Right ventricle myocardium inferior (tissue), 1 donor: ENCODE measurements around the gene CHRNA7. TPM values are rescaled to one million over a fixed set of nuclear protein-coding genes. Genes with fewer than 3 reads are reported as not detected.
"Not testable (repeated sequence)": the region's sequence is repeated elsewhere in the genome, so short reads cannot be mapped to it uniquely, and the experiment has no call there.

Experiments used
- ATAC-seq: fragments of 200-7000 bp; cut with Tn5 transposase; one replicate; pipeline ENCODE4 v1.9.1; 2020; ENCODE audit warnings: mild to moderate bottlenecking, moderate library complexity
- DNase-seq: peaks from one replicate; pipeline ENCODE4 v3.0.0; 2021; ENCODE audit errors: missing footprints
- intact Hi-C: fragments of 100-400 bp; cut with DNase I; formaldehyde crosslinking; loops from one replicate; pipeline ENCODE4 v1.11.0; 2022
- total RNA-seq: library from RNA; stranded (reverse); fragmentation: NEBNext Ultra II Directional; extraction: Animal tissue kit (Norgen Biotek cat#: 25700); gene quantifications from one replicate; pipeline ENCODE4 v1.2.1, GENCODE V29; 2021
- donor health status: DM: no; HTN: yes; CAD: no; lungs with severe emphysema.

The CHRNA7 gene
- total RNA-seq, 1 donor from 2014 or later, result 1.2 TPM

DNA sequence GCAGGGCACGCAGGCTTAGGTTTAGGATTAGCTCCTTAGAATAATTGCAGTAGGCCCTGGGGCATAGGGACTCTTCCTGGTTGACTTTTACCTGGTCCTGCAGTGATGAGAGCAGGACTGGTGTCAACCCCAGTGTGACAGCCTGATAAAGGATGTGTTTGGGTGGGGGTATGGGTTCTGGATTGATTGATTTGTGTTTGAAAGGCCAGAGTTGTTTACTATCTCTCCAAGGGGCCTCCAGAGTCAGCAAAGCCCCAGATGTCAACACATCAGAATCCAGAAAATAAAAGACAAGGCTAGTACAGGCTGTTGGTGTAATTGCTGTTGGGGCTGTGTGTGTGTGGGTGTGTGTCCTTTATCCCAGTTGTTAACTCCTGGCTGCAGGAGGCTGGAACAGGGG is 122.3 kb downstream of the CHRNA7 start:
- DNase-seq (peak; percentile 30), ATAC-seq (no peak)
- intact Hi-C loops, result no loop called here

DNA sequence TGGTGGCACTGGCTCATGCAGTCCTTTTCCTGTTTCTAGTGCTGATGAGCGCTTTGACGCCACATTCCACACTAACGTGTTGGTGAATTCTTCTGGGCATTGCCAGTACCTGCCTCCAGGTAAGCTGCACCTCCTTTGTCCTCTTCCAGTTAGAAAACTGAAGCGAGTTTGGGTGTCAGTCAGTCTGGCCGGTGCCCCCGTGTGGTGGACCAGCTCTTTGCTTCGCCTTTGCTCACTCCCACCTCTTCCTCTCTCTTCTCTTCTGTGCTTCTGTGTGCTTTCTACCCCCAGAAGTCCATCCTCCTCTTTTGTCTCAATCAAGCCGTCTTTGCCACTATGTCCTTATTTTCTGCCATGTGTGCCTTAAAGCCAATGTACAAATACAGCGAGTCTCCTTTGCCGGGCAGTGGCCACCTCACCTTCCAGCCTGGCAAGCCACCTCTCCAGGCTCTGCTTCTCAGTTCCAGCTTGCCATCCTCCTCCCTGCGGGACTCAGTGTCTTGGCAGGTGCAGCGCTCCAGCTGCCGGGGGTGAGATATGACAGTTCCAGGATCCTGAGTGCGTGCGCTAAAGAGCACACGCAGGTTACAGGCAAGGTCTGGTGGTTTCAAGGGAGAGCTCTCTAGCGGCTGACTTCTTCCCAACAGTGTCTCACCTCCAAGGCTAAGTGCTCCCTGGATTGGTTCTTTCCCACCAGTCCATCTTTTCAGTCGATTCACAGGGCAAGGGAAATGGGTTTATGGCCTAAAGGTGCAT is 123.7 kb downstream of the CHRNA7 start:
- ATAC-seq, intact Hi-C loops, DNase-seq: not testable (repeated sequence)

DNA sequence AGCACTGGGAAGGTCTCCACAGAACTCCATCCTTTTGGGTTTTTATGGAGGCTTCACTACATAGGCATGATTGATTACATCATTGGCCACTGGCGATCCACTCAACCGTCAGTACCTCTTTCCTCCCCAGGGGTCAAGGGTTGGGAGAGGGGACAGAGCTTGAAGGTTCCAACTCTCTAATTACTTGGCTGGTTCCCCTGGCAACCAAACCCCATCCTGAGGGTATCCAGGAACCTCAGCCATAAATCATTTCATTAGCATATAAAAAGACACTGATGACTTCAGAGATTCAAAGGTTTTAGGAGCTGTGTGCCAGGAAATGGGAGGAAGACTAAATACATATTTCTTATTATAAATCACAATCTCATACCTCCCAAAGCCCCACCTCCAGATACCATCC is 131.8 kb downstream of the CHRNA7 start:
- ATAC-seq, intact Hi-C loops, DNase-seq: not testable (repeated sequence)

DNA sequence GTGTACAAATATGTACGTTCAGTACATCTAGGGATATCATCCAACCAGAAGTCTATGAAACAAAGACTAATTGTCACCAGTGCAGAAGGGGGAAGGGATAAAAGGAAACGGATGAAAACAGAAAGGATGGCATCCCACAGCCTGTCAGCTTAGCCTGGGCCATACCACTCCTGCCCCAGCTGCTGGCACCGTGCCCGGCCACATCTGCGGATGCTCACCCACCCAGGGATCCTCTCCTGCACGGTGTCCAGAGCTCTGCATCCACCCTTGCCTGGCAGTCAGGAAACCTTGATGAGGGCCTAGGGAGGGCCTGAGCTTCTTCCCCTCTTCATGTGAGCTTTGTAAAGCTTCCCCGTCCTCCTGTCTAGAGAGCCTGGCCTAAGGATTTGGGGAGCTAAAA is 133.8 kb downstream of the CHRNA7 start:
- ATAC-seq, intact Hi-C loops, DNase-seq: not testable (repeated sequence)

DNA sequence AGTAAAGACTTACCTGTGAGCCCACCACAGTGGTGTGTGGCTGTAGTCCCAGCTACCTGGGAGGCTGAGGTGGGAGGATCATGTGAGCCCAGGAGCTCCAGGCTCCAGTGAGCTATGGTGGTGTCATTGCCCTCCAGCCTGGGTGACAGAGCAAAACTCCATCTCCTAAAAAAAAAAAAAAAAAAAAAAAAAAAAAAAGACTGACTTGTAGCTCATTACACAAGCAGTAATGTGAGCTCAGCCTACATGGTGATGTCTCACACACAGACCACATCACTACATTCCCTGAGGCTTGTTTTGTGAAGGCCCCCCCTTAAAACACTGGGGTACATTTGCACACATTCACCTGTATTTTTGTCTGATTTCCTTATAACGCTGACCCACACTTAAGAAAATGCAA is 134.4 kb downstream of the CHRNA7 start:
- DNase-seq, intact Hi-C loops, ATAC-seq: not testable (repeated sequence)

DNA sequence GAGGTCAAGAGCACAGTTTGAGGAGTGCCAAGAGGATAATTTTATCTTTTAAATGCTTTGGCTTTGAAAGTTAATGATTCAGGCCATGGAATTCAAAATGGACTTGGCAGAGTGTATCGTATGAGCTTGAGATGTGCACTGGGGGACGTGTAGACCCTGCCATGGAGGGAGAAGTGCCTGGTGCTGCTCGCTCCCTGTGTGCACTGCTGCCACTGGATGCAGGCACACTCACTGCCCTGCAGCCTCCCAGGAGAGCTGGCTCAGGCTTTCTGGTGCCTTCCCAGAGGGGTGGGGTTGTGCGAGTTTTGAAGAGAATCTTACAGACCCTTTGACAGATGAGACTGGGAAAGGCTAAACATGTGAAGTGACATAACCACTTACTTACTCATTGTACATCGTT is 135.5 kb downstream of the CHRNA7 start:
- peak; percentile 48 for ATAC-seq
- DNase-seq, result peak; percentile 17
- intact Hi-C loops, result not testable (repeated sequence)

DNA sequence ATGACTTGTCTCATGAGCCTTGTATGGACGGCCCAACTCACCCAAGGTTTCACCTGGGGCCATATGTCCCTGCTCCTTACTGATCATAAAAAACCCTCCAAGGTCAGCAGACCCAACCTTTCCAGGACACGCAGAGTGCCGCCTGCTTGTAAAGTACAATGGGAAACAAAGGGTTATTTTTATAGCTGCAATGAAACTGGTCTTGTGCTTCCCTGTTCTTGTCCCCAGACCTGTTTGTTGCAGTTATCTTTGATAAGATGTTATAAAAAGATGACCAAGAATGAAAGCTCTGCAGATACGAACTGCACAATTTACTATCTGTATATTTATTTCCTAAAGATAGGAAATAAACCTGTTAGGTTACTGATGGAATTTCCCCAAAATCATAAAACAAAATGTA is 136.0 kb downstream of the CHRNA7 start:
- DNase-seq, ATAC-seq, intact Hi-C loops: not testable (repeated sequence)

DNA sequence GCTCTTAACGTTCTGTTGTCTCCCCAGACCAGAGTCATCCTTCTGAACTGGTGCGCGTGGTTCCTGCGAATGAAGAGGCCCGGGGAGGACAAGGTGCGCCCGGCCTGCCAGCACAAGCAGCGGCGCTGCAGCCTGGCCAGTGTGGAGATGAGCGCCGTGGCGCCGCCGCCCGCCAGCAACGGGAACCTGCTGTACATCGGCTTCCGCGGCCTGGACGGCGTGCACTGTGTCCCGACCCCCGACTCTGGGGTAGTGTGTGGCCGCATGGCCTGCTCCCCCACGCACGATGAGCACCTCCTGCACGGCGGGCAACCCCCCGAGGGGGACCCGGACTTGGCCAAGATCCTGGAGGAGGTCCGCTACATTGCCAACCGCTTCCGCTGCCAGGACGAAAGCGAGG is 137.6 kb downstream of the CHRNA7 start:
- intact Hi-C loops, ATAC-seq: not testable (repeated sequence)
- peak; percentile 15 for DNase-seq

DNA sequence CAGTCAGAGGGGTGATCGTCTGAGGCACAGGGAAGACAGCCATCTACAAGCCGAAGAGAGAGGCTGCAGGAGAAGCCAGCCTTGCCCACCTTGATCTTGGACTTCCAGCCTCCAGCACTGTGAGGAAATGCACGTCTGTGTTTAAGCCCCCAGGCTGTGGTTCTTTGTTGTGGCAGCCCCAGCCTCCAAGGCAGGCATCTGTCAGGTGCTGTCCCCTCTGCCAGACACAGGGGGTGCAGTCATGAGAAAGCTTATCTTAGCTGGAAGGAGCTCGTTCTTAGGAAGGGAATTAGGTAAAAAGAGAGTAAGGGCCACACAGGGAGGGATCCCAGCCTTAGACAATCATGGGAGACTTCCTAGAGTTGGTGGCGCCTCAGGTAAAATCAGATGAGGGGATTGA is 150.3 kb downstream of the CHRNA7 start:
- ATAC-seq, DNase-seq, intact Hi-C loops: not testable (repeated sequence)

DNA sequence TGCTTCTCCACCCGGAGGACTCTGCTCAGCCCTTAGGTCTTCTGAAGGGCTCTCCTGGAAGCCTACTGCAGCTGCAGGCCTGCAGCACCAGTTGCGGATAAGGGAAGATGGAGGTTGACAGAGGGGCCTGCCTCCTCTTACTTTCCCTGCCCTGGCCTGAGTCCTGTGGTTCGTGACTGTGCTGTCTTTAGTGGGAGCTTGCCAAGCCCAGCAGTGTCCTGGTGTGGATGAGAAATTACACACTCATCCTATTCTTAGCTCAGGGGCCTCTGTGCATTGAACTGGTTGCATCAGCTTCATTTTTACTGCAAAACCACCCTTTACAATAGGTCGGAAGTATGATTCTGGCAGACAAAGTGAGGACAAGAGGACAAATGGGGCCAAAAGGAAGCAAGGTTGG is 163.5 kb downstream of the CHRNA7 start:
- ATAC-seq, result peak; percentile 46

DNA sequence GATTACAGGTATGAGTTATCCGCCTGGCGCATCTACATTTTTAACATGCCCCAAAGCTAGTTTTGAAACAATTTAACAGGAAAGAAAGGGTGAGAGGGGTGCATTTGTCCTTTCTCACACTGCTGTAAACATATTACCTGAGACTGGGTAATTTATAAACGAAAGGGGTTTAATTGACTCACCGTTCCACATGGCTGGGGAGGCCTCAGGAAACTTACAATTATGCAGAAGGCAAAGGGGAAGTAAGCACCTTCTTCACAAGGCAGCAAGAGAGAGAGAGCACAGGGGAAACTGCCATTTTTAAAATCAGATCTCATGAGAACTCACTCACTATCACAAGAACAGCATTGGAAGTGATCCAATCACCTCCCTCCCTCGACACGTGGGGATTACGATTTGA is 165.9 kb downstream of the CHRNA7 start:
- ATAC-seq, DNase-seq, intact Hi-C loops: not testable (repeated sequence)

More for the DNA sequence above, 163.5 kb downstream of the CHRNA7 start:
- intact Hi-C loops, DNase-seq: not testable (repeated sequence)

DNA sequence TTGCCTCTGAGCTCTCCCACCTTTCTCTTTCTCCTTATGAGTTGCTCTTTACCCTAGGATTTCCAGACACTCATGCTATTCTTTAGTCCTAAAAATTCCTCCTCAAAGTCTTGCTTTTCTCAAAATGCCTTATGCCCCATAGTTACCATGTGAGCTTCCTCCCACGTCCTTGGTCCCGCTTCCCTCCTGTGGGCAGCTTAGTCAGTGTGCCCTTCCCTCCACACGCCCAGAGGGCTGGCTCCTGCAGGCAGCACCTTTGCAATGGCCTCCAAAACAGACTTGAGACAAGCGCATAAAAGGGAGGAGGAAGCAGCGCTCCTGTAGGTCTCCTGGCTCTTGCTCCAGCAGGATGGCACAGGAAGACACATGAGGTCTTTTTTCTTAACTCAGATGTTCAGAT is 168.6 kb downstream of the CHRNA7 start:
- intact Hi-C loops, ATAC-seq, DNase-seq: not testable (repeated sequence)

DNA sequence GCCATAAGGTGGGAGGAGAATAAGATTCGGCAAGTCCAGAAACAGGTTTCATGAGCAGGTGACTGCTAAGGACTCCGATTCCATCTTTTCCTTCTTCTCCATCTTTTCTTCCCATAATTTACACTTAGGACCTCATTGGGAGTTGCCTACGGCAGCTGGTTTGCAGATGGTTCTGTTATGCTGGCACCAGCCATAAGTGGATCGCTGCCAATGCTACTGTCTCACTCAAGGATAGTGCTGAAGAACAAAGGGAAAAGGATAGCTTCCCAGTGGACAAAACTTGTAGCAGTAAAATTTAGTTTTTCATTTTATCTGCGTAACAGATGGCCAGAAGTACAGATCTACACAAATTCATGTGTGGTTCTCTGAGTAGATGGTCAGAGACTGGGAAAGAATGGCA is 178.8 kb downstream of the CHRNA7 start:
- ATAC-seq, DNase-seq: not testable (repeated sequence)

DNA sequence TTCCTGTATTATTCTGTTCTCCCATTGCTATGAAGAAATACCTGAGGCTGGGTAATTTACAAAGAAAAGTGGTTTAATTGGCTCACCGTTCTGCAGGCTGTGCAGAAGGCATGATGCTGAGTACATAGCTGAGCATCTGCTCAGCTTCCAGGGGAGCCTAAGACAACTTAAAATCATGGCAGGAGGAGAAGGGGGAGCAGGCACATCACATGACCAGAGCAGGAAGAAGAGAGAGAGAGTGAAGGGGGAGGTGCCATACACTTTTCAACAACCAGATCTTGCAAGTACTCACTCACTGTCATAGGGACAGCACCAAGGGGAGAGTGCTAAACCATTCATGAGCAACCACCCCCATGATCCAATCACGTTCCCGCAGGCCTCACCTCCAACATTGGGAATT is 188.4 kb downstream of the CHRNA7 start:
- ATAC-seq (no peak), DNase-seq (peak; percentile 7)
- intact Hi-C loops, result no loop called here

More for the DNA sequence above, 178.8 kb downstream of the CHRNA7 start:
- intact Hi-C loops, result not testable (repeated sequence)

Other genes with a start within 250 kb of the CHRNA7 start
- 1.5 TPM for gene OTUD7A, start 159.8 kb upstream of the CHRNA7 start, total RNA-seq